Globus pallidus (tissue), 1 donor: ENCODE results near the gene PYGO1.
"Not testable (repeated sequence)": the region's sequence is repeated elsewhere in the genome, so short reads cannot be mapped to it uniquely, and the experiment has no call there.

Experiments used
- DNase-seq: peaks from one replicate; pipeline ENCODE4 v3.0.0-alpha.2; 2015; ENCODE audit warnings: low spot score

Gene PYGO1

DNA sequence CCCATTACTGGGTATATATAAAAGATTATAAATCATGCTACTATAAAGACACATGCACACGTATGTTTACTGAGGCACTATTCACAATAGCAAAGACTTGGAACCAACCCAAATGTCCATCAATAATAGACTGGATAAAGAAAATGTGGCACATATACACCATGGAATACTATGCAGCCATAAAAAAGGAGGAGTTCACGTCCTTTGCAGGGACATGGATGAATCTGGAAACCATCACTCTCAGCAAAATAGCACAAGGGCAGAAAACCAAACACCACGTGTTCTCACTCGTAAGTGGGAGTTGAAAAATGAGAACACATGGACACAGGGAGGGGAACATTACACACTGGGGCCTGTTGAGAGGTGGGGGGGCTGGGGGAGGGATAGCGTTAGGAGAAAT lies 82.7 kb downstream of the PYGO1 start:
- DNase-seq: not testable (repeated sequence)

DNA sequence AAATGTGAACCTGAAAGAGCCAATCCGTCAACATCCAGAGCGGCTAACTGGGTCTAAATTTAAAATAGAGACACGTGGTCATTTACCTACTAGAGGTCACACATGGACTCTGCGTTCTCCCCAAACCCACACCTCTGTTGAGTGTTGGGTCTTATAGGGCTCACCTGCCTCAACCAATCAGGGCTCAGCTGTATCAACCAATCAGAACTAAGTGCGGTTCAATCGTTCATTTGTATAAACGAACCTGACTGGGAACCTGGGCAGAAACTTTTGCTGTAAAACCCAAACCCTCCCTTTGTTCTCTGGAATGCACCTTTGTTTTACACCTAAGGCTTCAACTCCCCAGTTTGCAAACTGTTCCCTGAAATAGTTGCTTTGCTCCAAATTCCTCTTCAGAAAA lies 89.0 kb downstream of the PYGO1 start:
- DNase-seq: no peak

DNA sequence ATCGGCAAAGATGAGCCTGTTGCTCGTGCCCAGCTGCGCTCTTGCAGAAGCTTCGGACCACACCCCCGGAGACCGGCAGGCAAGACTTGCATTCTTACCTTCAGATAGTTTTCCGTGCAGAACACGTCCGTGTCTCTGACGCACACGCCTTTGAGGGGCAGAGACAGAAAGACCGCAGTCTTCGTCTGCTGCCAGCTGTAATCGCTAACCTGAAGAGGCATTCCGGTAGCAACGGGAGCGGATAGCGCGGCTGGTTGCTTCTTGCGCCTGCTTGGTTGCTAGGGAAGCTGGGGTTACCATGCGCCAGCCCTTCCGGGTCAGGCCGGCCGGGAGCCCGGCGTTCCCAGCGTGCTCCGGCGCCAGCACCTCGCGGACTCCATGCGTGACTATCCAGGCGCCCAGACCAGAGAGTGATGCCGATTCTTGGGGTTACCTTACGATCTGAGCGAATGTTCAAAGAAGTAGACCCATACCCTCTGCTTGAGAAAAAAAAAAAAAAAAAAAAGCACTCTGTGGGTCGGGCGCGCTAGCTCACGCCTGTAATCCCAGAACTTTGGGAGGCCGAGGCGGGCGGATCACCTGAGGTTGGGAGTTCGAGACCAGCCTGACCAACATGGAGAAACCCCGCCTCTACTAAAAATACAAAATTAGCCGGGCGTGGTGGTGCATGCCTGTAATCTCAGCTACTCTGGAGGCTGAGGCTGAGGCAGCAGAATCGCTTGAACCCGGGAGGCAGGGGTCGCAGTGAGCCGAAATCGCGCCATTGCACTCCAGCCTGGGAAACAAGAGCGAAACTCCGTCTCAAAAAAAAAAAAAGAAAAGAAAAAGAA lies 89.8 kb downstream of the PYGO1 start:
- DNase-seq: peak; percentile 65

DNA sequence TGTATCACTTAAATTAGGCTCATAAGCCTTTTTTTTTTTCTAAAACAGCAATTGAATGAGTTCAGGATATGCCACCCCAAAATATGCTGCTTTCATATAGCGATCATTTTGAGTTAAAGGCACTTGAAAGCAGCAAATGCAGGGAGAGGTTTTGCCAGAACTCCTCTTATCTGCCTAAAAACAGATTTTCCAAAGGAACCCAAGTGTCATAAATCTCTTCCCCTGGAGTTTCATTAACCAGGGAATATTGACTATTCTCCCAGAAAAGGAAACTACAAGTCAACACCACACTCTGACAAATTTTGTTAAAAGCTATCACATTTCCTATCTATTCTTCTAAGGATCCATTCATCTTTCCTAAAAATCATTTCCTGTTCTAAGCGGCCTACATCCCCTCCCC lies 91.4 kb downstream of the PYGO1 start:
- no peak for DNase-seq

DNA sequence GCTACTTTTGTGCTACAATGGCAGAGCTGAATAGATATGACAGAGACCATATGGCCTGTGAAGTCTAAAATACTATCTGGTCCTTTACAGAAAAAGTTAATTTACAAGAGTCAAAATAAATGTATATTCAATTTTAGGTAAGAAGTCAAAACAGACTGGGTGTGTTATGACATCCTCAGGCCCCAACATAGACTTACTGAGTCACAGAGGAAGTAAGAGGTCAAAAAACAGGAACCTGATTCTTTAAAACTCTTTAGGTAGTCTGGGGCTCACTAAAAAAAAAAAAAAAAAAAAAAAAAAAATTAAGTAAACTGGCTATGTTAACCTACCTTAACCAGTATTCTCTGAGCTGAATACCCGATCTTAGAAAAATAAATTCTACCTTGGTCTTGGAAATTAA lies 93.2 kb downstream of the PYGO1 start:
- no peak for DNase-seq

DNA sequence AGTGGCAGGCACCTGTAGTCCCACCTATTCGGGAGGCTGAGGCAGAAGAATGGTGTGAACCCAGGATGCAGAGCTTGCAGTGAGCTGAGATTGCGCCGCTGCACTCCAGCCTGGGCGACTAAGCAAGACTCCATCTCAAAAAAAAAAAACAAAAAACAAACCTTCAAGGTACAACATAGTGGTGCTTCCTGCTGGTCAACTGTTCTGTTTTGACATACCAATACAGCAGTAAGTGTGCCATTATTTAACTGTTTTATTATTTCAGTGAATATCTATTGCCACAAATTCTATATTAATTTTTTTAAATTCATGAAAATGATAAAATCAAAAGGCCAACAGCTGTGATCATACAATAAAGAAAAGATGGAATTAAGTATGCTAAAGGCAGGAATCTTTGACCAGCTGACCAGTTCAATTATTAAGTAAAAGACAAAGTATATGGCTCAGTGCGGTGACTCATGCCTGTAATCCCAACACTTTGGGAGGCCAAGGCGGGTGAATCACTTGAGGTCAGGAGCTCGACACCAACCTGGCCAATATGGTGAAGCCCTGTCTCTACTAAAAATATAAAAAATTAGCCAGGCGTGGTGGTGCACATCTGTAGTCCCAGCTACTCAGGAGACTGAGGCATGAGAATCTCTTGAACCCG lies 99.1 kb downstream of the PYGO1 start:
- DNase-seq: not testable (repeated sequence)
